ENCODE measurements around the gene GINS2.

- TF ChIP-seq TSHZ2 (CRISPR knock-in tag; IDR thresholded peaks at IDR 0.05) (no peak), ARNTL (CRISPR knock-in tag; IDR thresholded peaks at IDR 0.05; ENCODE audit: borderline replicate concordance, low read depth) (no peak), ZNF8 (CRISPR knock-in tag; IDR thresholded peaks at IDR 0.05) (no peak), TOX (CRISPR knock-in tag; IDR thresholded peaks at IDR 0.05; ENCODE audit: borderline replicate concordance) (no peak), OSR1 (CRISPR knock-in tag; IDR thresholded peaks at IDR 0.05) (no peak)
Observed at GRCh38 chr16:85715169-85716021, 26.6 kb upstream of the GINS2 start.
